HG03378 (cell line): Measurements from ENCODE around the gene NOS3.
"Not testable (repeated sequence)": the region's sequence is repeated elsewhere in the genome, so short reads cannot be mapped to it uniquely, and the experiment has no call there.

Experiments used
- ATAC-seq: cut with Tn5 transposase; IDR thresholded peaks from one replicate; pipeline ENCODE4 v1.9.1; 2021; ENCODE audit warnings: mild to moderate bottlenecking, moderate library complexity; ENCODE audit not compliant: unreplicated experiment

Gene NOS3

DNA sequence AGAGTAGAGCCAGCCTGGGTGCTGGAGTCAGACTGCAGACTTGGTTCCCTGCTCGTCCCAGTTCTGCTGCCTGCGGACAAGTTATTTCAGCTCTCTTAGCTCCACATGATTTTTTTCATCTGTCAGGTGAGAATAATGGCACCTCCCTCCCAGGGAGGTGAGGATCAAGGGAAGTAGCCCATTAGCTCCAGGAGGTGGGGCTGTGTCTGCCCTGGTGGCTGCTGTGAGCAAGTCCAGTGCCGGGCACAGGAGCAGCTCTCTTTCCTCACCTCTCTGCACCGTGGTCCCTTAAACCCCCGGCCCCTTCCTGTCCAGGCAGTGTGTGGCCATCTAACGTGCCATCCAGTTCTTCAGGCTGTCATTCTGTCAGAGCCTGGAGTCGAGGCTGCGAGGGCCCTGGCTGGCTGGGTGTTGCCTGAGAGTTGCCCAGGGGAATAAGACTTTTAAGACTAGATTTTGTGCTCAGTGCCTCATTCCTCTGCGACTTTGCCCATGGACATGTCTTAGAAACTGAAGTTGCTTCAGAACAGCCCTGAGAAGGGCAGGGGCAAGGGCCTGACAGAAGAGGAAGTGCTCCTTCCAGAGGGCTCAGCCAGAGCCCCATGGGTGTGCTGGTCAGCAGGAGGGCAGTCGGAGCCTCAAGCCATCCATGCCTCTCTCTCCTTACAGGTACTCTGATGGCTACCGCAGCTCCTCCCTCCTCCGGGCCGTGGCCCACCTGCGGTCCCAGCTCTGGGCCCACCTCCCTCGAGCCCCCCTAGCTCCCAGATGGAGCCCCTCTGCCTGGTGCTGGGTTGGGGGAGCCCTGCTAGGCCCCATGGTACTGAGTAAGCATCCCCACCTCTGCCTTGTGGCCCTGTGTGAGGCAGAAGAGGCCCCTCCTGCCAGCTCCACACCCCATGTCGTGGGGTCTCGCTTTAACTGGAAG, 42.4 kb downstream of the NOS3 start:
- ATAC-seq: no peak

DNA sequence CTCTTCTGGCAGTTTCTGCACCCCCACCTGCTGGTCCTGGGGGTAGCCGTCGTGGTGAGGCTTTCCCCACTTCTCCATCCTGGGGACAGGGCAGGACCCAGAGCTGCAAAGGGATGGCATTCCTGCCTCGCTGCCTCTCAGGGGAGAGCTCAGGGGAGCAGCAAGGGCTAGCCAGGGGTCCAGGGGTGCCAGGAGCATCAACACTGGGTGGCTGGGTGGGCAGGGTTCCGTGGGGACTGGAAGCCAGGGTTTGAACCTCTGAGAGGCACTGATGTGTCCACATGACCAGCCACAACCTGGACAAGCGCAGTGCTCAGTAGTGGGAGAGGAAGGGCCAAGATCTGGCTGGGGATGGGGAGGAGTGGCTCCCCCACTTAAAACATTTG, 43.0 kb downstream of the NOS3 start:
- no peak for ATAC-seq

DNA sequence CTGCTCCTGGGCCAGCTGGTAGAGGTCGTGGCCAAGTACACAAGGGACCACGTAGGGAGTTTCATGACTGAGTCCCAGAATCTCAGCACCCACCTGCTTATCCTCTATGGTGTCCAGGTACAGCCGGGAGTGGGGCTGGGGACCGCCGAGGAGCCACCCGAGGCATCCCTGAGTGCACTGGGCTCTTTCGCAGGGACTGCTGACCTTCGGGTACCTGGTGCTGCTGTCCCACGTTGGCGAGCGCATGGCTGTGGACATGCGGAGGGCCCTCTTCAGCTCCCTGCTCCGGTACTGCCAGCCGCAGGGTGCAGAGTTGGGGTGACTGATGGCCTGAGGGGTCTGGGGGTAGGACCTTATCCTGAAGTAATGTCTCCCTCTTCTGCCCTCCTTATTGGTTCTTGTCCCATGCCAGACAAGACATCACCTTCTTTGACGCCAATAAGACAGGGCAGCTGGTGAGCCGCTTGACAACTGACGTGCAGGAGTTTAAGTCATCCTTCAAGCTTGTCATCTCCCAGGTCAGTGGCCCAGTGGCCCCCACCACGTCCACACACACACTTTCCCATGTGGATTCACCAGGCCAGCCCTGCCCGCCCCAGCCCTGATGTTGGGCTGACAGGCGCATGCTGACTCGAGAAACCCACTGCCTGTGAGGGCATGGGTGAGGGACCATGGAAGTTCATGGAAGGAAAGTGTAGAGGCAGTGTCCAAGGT, 43.7 kb downstream of the NOS3 start:
- no peak for ATAC-seq

DNA sequence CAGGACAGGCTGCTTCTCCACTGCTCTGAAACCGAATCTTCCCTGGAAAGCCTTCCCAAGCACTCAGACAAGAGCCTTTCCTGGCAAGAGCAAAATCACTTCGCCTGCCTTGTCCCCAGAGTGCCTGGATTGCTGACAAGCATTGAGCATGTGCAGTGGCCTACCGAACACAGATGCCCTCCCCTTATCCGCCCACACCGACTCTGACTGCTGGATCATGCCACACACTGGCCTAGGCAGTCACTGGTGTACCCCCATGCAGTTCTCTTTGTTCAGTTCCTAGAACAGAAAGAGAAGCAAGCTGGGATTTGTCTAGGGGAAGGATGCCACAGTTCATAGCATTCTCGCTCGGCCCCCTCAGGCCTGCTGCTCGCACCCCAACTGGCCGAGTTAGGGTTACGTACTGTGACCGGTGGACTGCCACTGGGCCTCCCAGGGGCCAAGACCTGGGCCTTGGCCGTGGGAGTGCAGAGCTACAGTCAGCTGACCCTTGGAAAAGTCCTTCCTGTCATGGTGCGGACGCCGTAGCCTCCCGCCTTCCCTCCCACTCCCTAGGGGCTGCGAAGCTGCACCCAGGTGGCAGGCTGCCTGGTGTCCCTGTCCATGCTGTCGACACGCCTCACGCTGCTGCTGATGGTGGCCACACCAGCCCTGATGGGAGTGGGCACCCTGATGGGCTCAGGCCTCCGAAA, 44.4 kb downstream of the NOS3 start:
- no peak for ATAC-seq

DNA sequence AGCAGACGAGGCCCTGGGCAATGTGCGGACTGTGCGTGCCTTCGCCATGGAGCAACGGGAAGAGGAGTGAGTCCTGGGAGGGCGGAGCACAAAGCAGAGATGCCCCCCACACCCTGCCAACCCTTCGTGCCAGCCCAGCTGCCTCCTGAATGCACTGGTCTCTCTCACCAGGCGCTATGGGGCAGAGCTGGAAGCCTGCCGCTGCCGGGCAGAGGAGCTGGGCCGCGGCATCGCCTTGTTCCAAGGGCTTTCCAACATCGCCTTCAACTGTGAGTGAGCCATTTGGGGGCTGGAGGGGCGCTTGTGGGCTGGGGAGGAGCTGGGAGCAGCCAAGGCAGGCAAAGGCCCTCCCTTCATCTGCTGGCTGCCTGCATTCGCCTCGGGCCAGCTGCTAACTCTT, 45.1 kb downstream of the NOS3 start:
- ATAC-seq: no peak

DNA sequence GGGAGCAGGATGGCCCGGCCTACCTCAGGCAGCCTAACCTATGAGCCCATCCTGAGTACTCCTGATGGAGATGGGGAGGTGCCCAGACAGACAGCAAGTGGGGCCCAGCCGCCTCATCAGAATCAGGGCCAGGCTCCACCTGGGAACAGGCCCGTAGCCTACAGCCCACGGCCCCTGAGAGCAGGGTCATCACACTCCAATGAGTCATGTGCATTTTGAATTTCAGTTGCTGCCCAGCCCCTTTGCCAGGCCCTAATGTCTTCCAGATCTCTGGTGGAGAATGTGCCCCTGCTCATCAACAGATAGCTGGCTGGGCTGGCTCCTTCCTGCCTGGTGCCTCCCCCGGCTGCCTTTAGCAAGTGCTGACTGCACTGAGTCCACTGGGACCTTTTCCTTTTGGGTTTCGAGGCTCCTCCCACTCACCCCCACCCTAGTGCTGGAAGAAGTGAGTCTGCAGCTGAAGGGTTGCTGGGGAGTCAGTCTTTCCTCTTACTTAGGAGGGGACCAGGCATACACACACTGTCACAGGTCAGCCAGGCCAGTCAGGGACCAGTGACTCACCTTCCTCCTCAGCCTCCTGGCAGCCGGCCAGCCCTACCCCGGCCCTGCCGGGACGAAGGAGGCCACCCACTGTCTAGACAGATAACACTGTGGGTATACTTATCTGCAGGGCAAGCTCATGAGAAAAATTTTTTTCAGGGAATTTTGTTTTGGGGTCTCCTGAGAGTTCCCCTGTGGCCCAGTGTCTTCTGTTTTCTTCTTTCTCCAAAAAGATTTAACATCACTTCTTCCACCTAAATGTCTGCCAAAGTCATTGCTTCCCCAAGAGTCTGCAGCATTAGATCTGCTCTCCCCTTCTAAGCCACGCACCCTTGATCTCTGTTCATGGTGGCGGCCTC, 48.4 kb downstream of the NOS3 start:
- ATAC-seq: peak; percentile 59

DNA sequence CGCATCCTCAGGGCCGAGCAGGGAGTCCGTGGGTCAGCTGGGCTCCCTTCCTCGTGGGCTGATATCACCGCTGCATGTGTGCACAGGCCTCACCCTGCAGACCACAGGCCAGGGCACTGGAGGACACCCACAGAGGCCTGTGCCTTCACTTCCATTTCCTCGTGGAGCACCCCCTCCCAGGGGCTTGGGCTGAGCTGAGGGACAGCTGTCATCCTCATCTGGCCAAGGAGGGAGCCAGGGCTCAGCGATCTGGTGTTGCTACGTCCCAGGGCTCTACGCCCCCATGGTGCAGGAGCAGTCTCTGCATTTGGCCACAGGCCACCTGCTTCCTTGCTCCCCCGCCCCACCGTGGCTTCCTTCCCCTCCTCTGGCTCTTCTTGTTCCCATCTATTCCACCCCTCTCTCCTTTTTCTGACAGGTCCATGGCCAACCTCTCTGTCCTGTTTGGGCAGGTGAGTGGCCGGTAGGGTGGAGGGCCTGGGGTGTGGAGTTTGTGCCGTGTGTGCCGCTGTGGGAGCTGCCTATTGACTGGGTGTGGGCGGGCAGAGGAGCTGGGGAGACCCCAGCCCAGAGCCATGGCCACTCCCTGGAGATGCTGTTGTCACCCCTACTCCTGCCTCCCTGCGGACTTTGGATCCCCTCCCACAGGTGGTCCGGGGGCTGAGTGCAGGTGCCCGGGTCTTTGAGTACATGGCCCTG, 49.2 kb downstream of the NOS3 start:
- ATAC-seq: no peak

DNA sequence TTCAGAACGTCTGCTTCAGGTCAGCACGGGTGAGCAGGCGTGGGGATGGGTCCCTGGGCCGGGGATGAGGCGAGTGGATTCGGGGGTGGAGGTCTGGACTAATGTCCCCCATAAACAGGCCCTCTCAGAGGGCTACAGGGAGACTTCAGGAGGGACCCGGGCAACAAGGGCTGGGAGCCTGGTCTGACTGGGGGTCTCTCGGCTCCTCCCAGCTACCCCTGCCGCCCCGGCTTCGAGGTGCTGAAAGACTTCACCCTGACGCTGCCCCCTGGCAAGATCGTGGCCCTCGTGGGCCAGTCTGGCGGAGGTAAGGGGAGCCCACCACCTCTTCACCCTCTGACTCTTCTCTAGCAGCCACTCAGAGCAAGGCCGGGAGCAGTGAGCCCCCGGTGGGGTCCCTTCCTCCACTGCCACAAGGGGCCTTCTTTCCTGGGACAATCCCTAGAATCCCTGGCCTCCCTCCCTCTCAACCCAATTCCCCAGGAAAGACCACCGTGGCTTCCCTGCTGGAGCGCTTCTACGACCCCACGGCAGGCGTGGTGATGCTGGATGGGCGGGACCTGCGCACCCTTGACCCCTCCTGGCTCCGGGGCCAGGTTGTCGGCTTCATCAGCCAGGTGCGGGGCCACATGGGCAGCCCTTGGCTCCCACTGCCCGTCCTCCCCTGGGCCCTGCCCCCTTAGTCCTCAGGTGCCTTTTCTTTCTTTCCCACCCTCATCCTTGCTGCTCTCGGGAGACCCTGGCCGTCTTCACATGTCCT, 50.0 kb downstream of the NOS3 start:
- no peak for ATAC-seq

DNA sequence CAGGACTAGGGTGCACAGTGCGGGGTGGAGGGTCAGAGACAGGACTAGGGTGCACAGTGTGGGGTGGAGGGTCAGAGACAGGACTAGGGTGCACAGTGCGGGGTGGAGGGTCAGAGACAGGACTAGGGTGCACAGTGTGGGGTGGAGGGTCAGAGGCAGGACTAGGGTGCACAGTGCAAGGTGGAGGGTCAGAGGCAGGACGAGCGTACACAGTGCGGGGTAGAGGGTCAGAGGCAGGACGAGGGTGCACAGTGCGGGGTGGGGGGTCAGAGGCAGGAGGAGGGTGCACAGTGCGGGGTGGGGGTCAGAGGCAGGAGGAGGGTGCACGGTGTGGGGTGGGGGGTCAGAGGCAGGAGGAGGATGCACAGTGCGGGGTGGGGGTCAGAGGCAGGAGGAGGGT, 52.6 kb downstream of the NOS3 start:
- ATAC-seq: not testable (repeated sequence)

DNA sequence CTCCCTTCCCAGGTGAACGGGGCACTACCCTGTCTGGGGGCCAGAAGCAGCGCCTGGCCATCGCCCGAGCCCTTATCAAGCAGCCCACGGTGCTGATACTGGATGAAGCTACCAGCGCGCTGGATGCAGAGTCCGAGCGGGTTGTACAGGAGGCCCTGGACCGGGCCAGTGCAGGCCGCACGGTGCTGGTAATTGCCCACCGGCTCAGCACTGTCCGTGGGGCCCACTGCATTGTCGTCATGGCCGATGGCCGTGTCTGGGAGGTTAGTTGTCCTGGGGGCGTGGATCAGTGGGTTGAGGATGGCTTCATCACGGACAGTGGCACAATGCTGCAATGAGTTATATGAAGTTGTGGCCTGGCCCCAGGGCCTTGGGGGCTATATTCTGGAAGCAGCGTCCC, 53.1 kb downstream of the NOS3 start:
- no peak for ATAC-seq

DNA sequence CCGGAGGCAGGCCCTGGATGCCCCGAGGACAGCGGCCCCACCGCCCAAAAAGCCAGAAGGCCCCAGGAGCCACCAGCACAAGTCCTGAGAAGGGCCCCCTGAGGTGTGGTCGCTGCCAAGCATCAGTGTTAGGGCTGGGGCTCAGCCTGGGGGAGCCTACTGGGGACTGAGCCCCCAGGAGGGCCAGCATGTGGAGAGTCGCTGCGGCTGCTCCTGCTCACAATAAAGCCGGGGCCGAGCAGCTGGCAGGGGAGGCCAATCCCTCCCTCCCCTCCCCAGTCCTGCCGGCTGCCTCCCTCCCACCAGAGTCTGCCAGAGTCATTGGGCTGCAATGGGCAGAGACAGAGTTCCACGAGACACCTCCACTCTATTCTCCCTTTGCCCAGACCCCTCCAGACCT, 54.4 kb downstream of the NOS3 start:
- no peak for ATAC-seq

DNA sequence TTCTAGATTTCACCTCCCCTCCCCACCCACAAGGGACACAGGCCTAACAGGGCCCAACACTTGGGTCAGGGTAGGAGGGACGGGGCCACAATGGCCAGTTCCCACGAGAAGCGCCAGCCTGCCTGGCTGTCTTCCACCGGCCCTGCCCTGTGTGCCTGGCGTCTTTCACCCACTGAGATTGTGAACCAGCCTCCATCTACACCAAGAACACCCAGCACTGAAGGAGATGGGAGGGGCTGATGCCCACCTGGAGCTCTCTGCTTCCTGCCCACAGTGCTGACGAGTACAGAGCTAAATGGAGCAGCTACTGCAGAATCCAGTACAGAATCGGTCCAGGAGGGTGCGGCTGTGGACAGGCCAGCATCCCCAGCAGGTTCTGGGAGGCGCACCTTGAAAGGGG, 55.1 kb downstream of the NOS3 start:
- ATAC-seq: no peak

DNA sequence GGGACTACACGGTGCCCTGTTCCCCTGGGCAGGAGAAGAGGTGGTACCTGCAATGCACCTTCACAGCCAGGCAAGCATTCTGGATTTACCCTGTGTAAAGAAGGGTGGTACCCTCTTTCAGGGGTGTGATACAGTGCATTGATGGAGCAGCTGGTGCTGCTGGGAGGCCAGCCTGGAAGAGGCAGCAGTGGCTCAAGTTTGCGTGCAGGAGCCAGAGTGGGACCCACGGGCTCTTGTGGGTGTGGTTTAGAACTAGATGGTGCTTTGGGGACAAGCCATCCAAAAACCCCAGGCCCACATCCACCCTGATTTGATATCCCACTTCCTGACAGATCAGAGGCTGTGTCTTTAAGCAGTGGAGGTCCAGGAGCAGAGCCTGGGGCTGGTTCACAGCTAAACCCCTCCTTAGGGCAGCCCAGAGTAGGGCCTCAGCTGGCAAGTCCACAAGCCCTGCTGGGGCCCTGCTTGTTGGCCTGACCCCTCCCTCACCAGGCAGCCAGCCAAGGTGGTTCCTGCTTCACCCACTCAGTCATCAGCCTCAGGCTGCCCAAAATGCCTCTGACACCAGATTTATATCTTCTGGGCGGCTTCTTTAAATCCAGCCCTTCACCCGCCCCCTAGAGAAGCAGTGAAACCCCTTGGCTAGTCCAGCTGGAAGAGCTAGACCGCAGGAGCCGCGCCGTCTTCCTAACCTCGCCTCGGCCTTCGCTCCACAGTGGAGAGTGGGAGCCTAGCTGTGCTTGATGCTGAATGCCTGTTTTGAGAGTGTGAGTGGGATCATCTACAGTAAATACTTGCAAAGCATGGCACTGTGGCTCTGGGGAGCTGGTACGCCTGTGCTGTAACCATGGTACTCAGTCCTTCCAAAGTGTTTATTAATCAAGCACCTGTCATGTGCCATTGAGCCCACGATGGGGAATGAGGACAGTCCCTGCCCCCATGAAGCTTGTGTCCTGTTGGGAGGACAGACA, 56.1 kb downstream of the NOS3 start:
- no peak for ATAC-seq

DNA sequence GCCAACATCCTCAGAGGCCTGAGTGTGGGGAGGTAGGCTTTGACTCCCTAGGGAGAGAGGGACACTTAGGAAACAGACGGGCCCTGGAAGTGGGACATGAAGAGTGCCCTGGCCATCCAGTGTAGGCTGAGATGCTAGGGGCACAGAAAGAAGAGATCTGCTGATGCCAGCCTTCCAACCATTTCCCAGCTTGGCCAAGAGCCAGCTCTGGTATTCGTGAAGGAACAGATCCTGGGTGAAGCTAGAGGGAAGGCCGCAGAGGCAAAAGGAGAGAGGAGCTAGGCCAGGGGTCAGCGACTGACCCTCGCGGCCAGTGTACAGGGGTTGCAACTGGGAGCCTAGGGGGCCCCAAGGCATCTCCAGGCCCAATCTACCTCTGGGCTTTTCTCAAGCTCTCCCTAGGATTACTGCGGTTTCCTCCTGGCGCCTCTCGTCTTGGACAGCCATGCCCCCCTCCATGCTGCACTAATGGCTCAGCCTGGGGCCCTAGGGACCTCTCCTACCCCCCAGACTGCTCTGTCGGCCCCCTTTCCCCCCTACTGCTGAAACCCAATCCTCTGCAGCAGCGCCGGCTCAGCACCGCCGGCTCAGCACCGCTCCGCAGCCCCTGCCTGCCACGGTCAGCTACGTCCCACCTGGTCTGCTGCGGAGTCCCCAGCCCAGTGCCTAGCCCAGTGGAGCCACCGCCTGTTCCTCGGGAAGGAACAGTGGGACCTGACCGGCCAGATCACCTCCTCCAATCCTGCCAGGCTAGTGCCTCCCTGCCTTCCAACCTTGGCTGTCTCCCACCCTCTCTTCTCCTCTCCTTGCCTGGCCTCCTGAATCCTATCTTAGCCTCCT, 57.4 kb downstream of the NOS3 start, which contains the start of gene ASIC3:
Gene ASIC3, plus strand, starts transcription at position 556 of the 840 bp plus-strand sequence. CDS start 355 bp downstream, outside the sequence.
- no peak for ATAC-seq

DNA sequence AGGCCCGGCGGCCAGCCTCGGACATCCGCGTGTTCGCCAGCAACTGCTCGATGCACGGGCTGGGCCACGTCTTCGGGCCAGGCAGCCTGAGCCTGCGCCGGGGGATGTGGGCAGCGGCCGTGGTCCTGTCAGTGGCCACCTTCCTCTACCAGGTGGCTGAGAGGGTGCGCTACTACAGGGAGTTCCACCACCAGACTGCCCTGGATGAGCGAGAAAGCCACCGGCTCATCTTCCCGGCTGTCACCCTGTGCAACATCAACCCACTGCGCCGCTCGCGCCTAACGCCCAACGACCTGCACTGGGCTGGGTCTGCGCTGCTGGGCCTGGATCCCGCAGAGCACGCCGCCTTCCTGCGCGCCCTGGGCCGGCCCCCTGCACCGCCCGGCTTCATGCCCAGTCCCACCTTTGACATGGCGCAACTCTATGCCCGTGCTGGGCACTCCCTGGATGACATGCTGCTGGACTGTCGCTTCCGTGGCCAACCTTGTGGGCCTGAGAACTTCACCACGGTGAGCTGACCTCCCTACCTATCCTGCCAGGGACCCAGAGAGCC, 58.2 kb downstream of the NOS3 start:
- ATAC-seq: no peak

DNA sequence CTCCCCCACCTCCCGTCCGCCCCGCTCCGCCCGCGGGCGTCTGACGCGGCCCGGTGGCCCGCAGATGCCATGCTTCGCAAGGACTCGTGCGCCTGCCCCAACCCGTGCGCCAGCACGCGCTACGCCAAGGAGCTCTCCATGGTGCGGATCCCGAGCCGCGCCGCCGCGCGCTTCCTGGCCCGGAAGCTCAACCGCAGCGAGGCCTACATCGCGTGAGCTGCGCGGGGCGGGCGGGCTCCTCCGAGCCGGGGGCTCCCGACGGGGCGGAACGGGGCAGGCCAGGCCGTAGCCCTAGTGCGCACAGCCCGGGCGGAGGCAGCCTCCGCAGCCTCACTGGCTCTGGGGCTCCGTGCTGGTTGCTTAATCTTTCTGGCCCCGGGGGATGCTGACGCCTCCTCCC, 60.3 kb downstream of the NOS3 start:
- ATAC-seq: no peak

DNA sequence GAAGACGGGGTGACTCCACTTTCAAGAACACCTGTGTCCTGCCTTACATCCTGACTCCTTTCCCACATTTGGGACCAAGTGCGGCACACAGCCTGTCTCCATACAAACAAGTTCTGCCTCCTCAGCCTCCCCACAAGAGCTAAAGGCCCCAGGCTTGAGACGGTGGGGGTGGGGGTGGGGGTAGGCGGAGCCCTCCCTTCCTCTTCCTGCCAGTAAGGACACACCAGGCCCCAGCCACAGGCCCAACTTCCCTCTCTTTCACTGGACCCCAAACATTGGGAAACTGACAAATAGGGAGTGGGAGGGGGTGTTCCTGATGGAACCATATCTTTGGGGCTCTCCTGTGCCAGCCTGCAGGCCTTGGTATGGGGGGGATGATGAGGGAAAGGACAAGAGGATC, 62.3 kb downstream of the NOS3 start:
- no peak for ATAC-seq
